CD4-positive, alpha-beta T cell (primary cell): ENCODE results near the gene IFFO2. TPM values are rescaled to one million over a fixed set of nuclear protein-coding genes. Genes with fewer than 3 reads are reported as not detected.

Experiments
- ATAC-seq: fragments of 200-7000 bp; cut with Tn5 transposase; one replicate; pipeline ENCODE4 v1.10.0; 2022; ENCODE audit warnings: mild to moderate bottlenecking; ENCODE audit not compliant: poor library complexity
- CTCF ChIA-PET: fragments of 350-600 bp; sonication (Branson Sonifier 250); formaldehyde crosslinking; loops from one replicate; lab custom pipeline; 2021; ENCODE audit warnings: antibody characterized with exemption, inconsistent platforms; lab: Charles Lee
- POLR2A ChIA-PET: fragments of 350-600 bp; sonication (Branson Sonifier 250); formaldehyde crosslinking; loops from one replicate; lab custom pipeline; 2021; ENCODE audit warnings: antibody characterized with exemption, inconsistent platforms; lab: Charles Lee
- DNase-seq, 14 experiments: peaks; one replicate each; pipeline ENCODE4 v3.0.0-alpha.2; 2013 to 2020; ENCODE audit warnings: mixed read lengths in 2 of 14
- H3K27ac ChIP-seq, 2 donors: one replicate each; pipeline versions ENCODE4 v1.5.1 to v1.7.0; 2013; ENCODE audit warnings: low read length in 2 of 2, low read depth in 1 of 2, mild to moderate bottlenecking in 1 of 2
- H3K27me3 ChIP-seq, 2 experiments: 1 replicate in 1 of 2; 2 replicates in 1 of 2; pipeline versions ENCODE4 v1.6.1 to v1.7.0; 2013; ENCODE audit warnings: low read length in 2 of 2, control low read depth in 1 of 2, mild to moderate bottlenecking in 1 of 2, moderate library complexity in 1 of 2; ENCODE audit not compliant: insufficient read depth in 2 of 2, control insufficient read depth in 1 of 2
- H3K36me3 ChIP-seq: one replicate; pipeline ENCODE4 v1.6.1; 2013; ENCODE audit warnings: low read length, control low read depth; ENCODE audit not compliant: insufficient read depth
- H3K4me1 ChIP-seq: one replicate; pipeline ENCODE4 v1.6.1; 2013; ENCODE audit warnings: low read length, control low read depth; ENCODE audit not compliant: insufficient read depth
- H3K4me3 ChIP-seq: one replicate; pipeline ENCODE4 v1.5.1; 2013; ENCODE audit warnings: mild to moderate bottlenecking, low read length, moderate library complexity
- H3K9me3 ChIP-seq, 2 experiments: 1 replicate in 1 of 2; 2 replicates in 1 of 2; pipeline versions ENCODE4 v1.6.1 to v1.7.0; 2013; ENCODE audit warnings: low read length in 2 of 2, mild to moderate bottlenecking in 2 of 2, control low read depth in 1 of 2, moderate library complexity in 1 of 2; ENCODE audit not compliant: control insufficient read depth in 1 of 2, insufficient read depth in 1 of 2
- H3K27ac Mint-ChIP-seq: one replicate; pipeline ENCODE4 v1.8.0; 2020; ENCODE audit warnings: mixed read lengths
- H3K27me3 Mint-ChIP-seq: one replicate; pipeline ENCODE4 v1.8.0; 2021; ENCODE audit warnings: mixed read lengths
- H3K36me3 Mint-ChIP-seq: one replicate; pipeline ENCODE4 v1.8.0; 2021; ENCODE audit warnings: low read depth, mixed read lengths
- H3K4me1 Mint-ChIP-seq: one replicate; pipeline ENCODE4 v1.8.0; 2021; ENCODE audit warnings: low read depth, mixed read lengths
- H3K4me3 Mint-ChIP-seq: one replicate; pipeline ENCODE4 v1.8.0; 2020; ENCODE audit warnings: mild to moderate bottlenecking, mixed read lengths
- H3K9me3 Mint-ChIP-seq: one replicate; pipeline ENCODE4 v1.8.0; 2020; ENCODE audit warnings: mixed read lengths
- intact Hi-C, 2 experiments: fragments of 100-400 bp; cut with DNase I in 1 of 2; cut with micrococcal nuclease in 1 of 2; formaldehyde crosslinking; loops; one replicate each; pipeline versions ENCODE4 v1.15.1 to v1.9.0; 2023 to 2025; cut with DNase I, micrococcal nuclease
- total RNA-seq, 174 experiments: library from RNA in 2 of 174; stranded (reverse) in 2 of 174; gene quantifications; one replicate each; pipeline ENCODE4 v1.2.3 and lab custom pipeline; 2021 to 2026
- TF ChIP-seq, protein P1 (sequence below): fragments of 200-600 bp; IDR thresholded peaks from one replicate; pipeline ENCODE4 v1.8.0; 2022; ENCODE audit warnings: antibody characterized with exemption, mild to moderate bottlenecking

IFFO2 gene
- total RNA-seq, 2 experiments from 2014 or later = 106 to 112 TPM

DNA sequence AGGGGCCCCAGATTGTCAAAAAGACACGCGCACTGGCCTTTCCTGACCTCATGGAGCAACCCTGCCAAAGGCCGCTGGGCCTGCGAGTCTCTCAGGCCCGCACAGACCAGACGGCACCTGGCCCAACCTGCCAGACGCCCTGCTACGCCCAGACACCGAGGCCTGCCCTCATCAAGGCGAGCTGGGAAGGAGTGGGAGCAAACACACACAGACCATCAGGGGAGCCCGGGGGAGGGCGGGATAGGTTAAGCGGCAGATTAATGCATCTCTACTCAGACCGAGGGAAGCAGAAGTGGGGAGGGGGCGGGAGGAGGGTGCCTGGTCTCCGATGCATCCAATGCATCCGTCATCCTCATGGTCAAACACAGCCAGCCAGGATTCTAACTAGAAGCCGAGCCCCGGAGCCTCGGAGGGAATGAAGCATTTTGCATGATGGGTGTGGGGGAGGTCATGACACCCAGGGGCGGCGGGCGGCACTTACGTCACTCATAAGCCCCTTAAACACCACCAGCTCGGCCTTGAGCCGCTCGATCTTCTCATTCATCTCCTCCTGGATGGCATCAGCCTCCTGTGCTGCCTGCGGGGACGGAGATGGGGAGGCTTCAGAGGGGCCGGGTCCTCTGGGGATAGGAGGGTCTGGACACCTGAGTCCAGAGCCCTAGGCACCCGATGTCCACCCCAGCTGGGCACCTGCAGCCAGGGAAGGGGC lies 37.1 kb downstream of the IFFO2 start:
- peaks cover 63% of the 10 kb centered on the region for H3K36me3 ChIP-seq
- no peak overlapping the region for H3K27ac Mint-ChIP-seq
- intact Hi-C loops = no loop called here

DNA sequence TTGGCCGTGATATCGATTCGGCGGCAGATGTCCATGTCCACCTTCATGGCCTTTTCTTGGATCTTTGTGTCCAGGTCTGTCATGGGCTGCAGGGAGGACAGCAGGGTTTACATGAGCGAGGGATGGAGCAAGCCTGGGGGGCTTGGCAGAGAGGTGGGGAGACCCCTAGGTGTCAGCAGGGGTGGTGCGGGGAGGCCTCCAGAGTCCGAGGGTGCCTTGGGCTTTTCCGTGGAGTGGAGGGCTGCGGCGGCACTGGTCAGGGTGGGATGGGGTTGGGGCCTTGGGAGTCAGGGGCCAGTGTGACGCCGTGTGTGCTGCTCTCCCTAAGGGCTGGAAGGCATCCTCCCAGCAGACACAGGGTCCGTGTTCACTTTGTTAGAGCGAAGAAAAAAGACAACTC lies 38.1 kb downstream of the IFFO2 start:
- no peaks in the 10 kb centered on the region for H3K9me3 Mint-ChIP-seq
- CTCF ChIA-PET = no interaction called here
- H3K36me3 Mint-ChIP-seq = peaks cover 63% of the 10 kb centered on the region
- no peak overlapping the region for H3K27ac Mint-ChIP-seq
- Histone ChIP-seq H3K9me3 (no peaks in the 10 kb centered on the region), H3K4me1 (peaks cover 23% of the 10 kb centered on the region), H3K27ac (no peak overlapping the region), H3K27me3 (no peaks in the 10 kb centered on the region), H3K36me3 (peaks cover 68% of the 10 kb centered on the region), H3K4me3 (no peak overlapping the region)
- POLR2A ChIA-PET = no interaction called here
- ATAC-seq (no peak), DNase-seq (no peak)
- H3K4me3 Mint-ChIP-seq = no peak overlapping the region
- no peaks in the 10 kb centered on the region for H3K27me3 Mint-ChIP-seq
- H3K4me1 Mint-ChIP-seq = peaks cover 29% of the 10 kb centered on the region
- intact Hi-C loops = no loop called here
- TF ChIP-seq, protein P1, sequence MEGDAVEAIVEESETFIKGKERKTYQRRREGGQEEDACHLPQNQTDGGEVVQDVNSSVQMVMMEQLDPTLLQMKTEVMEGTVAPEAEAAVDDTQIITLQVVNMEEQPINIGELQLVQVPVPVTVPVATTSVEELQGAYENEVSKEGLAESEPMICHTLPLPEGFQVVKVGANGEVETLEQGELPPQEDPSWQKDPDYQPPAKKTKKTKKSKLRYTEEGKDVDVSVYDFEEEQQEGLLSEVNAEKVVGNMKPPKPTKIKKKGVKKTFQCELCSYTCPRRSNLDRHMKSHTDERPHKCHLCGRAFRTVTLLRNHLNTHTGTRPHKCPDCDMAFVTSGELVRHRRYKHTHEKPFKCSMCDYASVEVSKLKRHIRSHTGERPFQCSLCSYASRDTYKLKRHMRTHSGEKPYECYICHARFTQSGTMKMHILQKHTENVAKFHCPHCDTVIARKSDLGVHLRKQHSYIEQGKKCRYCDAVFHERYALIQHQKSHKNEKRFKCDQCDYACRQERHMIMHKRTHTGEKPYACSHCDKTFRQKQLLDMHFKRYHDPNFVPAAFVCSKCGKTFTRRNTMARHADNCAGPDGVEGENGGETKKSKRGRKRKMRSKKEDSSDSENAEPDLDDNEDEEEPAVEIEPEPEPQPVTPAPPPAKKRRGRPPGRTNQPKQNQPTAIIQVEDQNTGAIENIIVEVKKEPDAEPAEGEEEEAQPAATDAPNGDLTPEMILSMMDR = no peak

More for the DNA sequence above, 37.1 kb downstream of the IFFO2 start:
- Histone ChIP-seq H3K27me3 (no peaks in the 10 kb centered on the region), H3K27ac (no peak overlapping the region), H3K4me3 (no peak overlapping the region), H3K9me3 (no peaks in the 10 kb centered on the region), H3K4me1 (peaks cover 30% of the 10 kb centered on the region)
- Mint-ChIP-seq H3K9me3 (no peaks in the 10 kb centered on the region), H3K4me3 (no peak overlapping the region), H3K4me1 (peaks cover 39% of the 10 kb centered on the region), H3K36me3 (peaks cover 56% of the 10 kb centered on the region), H3K27me3 (no peaks in the 10 kb centered on the region)
- TF ChIP-seq, protein P1 = no peak
- CTCF ChIA-PET = no interaction called here
- no peak for ATAC-seq
- POLR2A ChIA-PET = no interaction called here
- DNase-seq = no peak

DNA sequence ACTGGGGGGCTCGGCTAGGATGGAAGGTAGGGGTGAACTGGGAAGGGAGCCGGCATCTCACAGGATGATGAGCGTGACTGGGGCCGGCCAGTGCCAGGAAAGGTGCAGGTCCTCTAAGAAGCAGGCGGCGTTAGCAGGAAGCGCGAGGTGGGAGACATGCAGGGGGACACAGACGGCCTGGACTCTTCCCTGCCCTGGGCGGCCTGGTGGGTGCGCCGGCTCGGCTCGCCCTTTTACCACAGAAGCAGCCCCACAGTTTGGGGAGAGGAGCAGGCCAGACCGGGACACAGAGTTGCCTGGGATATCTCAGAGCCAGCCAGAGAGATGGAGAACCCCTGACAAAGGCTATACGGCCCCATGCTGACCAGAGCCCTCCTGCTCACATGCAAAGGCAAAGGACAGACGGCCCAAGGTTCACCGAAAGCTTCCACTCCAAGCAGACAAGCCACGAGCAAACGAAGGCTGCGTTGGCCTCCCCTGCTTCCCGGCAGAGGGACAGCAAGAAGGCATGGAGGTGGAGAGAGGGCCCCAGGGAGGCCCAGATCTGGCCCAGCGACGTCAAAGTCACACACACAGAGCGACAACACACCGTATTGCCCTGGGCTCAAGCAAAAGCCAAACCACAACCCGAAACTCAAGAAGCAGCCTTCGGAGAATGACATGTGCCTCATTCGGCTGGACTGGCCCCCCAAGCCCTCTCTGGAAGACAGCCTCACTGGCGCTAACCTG lies 39.2 kb downstream of the IFFO2 start:
- CTCF ChIA-PET = no interaction called here
- intact Hi-C loops = no loop called here
- Mint-ChIP-seq H3K4me3 (no peak overlapping the region), H3K27ac (no peak overlapping the region), H3K27me3 (no peaks in the 10 kb centered on the region), H3K36me3 (peaks cover 75% of the 10 kb centered on the region), H3K4me1 (peaks cover 25% of the 10 kb centered on the region), H3K9me3 (no peaks in the 10 kb centered on the region)
- TF ChIP-seq, protein P1 = no peak
- no peak for ATAC-seq
- Histone ChIP-seq H3K4me3 (no peak overlapping the region), H3K36me3 (peaks cover 79% of the 10 kb centered on the region), H3K27ac (no peak overlapping the region), H3K27me3 (no peaks in the 10 kb centered on the region), H3K9me3 (no peaks in the 10 kb centered on the region), H3K4me1 (peaks cover 18% of the 10 kb centered on the region)
- no peak for DNase-seq
- POLR2A ChIA-PET = interaction anchor here (0.5 kb wide), 1 partner anchor 434 kb away, joined by 3 read pairs; no protein-coding TSS in a partner anchor
